Panc1 (cell line): ENCODE measurements around the gene SLC38A5.

Experiments used
- TCF7L2 ChIP-seq: IDR thresholded peaks from 2 replicates; pipeline ENCODE4 v1.6.1; 2011; ENCODE audit warnings: mild to moderate bottlenecking, low read depth, low read length, inconsistent platforms
- TF ChIP-seq, protein P1 (sequence below): fragments of 450-650 bp; IDR thresholded peaks from 2 replicates; pipeline ENCODE4 v1.5.1; 2017; ENCODE audit warnings: mild to moderate bottlenecking

DNA sequence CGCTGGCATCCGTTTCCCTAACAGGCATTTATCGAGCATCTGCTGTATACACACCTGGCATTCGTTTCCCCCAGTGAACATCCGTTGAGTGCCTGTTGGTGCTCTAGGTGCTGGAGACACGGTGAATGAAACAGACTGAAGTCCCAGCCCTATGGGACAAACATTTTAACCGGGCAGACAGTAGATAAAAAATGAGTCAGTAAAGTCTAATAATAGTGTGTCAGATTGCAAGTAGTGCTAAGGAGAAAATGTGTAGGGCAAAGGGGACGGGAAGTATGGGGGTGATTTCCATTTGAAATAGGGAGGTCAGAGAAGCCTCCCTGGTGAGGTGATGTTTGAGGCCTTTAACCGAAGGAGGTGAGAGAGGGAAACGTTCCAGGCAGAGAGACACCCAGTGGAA, 46.2 kb upstream of the SLC38A5 start:
- TF ChIP-seq, protein P1, sequence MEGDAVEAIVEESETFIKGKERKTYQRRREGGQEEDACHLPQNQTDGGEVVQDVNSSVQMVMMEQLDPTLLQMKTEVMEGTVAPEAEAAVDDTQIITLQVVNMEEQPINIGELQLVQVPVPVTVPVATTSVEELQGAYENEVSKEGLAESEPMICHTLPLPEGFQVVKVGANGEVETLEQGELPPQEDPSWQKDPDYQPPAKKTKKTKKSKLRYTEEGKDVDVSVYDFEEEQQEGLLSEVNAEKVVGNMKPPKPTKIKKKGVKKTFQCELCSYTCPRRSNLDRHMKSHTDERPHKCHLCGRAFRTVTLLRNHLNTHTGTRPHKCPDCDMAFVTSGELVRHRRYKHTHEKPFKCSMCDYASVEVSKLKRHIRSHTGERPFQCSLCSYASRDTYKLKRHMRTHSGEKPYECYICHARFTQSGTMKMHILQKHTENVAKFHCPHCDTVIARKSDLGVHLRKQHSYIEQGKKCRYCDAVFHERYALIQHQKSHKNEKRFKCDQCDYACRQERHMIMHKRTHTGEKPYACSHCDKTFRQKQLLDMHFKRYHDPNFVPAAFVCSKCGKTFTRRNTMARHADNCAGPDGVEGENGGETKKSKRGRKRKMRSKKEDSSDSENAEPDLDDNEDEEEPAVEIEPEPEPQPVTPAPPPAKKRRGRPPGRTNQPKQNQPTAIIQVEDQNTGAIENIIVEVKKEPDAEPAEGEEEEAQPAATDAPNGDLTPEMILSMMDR = no peak
- TF ChIP-seq TCF7L2 = no peak
